Amygdala (tissue), 56 donors: Measurements from ENCODE around the gene KLC1.
A peak's percentile ranks its signal among the peaks of the same experiment; 100 is the strongest.

Source experiments
- DNase-seq, 56 donors: peaks; one replicate each; lab custom pipeline; 2025; lab: John Stamatoyannopoulos, UW

The KLC1 gene

GRCh38 chr14:103731481-103731880, 102.5 kb downstream of the KLC1 start:
- no peak for DNase-seq

DNA sequence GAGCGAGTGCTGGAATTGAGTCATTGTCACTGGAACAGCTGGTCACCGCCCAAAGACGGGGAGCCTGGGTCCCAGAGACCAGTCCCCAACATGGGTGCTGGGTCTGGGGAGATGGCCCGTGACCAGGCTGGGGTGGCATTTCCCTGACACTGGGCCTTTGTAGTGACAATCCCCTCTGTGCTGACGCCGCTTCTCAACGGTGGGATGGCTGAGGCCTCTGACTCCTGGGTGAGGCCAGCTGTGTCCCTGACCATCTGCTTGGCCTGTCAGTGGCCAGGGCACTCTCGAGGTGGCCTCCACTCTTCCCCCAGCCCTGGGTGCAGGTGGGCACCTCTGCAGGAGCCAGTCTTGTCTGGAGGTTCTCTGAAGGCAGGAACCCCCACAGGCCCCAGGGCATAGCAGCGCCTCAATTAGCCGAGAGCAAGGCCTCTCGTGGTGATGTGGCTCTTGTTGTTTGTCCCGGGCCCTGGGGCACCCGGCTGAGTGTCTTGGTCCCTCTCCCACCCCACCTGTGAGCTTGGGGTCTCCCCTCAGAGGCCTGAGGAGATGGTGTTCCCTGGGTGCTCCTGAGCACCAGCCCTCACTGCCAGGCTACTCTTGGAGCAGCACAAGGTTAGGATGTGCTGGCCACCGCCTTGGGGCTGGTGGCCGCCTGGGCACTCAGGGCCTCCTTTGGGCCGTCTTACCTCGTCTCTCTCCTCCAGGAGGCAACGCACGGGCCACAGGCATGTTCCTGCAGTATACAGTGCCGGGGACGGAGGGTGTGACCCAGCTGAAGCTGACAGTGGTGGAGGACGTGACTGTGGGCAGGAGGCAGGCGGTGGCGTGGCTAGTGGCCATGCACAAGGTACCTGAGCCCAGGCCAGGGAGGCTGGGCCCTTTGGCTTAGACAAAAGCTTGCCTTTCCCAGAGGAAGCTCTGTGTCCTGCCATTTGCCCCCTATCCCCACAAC, 103.2 kb downstream of the KLC1 start:
- DNase-seq = no peak

DNA sequence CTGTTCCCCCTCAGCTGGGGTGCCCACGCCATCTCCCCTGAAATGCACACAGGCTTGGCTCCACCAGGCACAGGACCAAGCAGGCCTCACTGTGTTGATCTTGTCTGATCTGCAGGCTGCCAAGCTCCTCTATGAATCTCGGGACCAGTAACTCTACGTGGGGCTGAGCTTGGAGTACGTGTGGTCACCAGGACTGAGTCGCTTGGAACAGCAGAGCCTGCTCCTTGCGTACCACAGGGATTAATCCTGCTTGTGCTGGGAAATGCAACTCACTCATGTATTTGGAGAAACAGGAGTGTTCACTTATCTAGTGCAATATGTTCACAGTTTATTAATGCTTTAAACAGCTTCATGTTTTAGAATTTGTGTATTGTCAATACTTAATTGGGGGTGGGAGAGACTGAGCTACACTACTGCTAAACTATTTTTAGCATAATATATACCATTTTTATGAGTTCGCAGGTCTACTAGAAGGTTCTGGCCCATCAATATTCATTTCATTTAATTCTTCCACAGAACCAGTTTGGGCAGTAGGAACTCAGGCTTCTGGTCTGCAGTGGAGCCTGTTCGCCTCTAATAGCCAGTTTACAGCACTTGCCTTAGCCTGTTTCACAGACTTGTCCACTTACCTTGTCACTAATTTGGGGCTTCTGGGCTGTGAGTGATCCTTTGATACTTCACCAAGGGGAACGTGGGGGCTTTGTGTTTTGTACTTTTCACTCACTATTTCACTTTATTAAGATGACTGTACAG, 104.0 kb downstream of the KLC1 start:
- DNase-seq = no peak

- no peak for DNase-seq
Observed at GRCh38 chr14:103733651-103734050, 104.6 kb downstream of the KLC1 start.

- DNase-seq = no peak
Observed at GRCh38 chr14:103734081-103734888, 105.3 kb downstream of the KLC1 start.

DNA sequence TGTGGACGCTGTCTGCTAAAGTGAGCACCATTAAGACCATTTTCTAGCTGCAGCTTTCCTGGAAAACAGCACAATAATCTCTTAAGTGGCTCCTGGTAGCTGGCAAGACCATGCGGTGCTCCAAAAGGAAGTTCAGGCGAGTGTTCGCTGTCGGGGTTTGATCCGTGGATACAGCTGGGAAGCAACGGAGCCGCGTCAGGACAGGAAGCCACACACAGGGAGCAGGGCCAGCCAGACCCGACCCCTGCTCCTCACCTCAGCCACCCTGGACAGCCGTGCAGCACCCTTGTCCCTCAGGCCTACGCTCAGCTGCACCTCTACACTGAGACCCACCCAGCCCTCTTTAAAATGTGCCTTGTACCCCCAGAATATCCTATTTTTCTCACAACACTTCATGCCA, 106.0 kb downstream of the KLC1 start:
- DNase-seq = no peak

DNA sequence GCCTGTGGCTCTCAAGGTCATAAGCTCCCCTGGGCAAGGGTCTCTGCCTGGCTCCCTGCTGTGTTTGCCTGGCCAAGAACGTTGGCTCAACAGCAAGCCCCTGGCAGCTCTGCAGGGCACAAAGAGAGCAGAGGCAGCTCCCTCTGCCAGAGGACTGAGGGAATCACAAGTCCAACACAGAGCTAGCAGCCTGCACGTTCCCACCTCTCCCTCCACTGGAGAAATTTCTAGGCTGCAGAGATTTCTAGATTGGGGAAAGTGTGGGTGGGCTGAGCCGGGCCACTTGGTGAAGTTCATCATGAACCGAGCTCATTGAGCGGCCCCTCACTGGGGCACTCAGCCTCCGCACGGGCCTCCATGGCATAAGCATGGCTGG, 106.4 kb downstream of the KLC1 start:
- peak in 15 of 56 donors; percentile 31 to 63 (median 43) for DNase-seq

DNA sequence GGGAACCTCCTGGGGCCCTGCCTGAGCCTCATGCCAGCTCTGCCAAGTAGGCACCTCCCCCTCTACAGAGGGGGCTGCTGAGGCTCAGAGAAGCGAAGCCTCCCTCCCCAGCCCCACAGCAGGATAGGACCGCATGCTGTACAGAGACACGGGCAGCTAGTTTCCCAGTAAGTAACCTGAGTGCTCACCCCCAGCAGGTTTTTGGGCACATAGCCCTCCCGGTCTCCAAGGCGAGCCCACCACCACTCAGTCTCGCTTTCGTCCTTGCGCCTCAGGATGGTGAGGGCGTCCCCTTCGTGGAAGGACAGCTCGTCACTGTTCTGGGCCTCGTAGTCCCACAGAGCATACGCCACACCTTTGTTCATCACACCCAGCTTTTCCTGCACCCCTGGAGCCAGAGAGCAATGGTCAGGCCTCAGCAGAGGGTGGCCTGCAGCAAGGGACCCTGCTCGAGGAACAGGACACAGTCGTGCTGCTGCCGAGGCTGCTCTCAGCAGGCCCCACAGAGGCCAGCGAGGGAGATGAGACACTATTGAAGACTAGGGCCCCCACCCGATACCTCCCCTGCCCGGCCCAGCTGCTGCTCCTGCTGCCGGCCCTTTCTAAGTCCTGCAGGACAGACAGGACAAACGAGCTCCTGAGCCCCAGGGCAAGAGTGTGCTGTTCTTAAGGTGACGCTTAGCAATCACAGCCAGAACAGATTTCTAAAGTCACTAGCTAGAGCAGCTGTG, 107.0 kb downstream of the KLC1 start:
- DNase-seq = no peak

DNA sequence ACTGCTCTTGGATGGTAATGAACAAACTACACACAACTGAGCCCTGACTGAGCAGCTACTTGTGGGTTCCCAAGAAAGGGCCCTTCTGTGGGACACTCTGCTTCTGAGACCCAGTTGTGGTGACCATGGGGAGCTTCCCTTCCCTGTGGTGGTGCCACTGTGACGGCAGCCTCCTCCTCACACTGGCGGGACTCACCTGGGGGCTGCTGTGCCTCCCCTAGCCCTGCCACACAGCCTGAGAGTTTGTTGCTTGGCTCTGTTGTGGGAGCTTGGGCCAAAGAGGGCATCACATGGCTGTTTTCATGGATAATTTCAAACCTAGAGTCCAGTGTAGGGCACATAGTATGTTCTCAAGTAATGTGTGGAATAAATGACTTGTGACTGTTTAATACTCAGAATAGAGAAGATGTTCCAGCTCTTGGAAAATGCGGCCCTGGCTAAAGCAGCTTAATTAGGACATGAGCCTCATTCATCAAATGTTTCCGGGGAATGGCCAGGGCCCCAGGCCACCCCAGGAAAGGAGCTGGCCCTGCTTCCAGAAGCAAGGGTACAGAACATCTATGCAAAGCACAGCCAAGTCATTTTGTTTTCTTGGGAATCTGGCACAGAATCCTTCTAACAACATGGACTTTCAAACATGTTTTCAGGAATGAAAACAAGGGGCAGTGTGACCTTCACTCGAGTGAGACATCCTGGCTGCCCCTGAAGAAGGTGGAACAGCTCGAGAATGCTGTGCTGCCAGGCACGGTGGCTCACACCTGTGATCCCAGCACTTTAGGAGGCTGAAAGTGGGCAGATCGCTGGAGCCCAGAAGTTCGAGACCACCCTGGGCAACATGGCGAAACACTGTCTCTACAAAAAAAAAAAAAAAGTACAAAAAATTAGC, 107.8 kb downstream of the KLC1 start:
- DNase-seq = peak in 11 of 56 donors; percentile 22 to 57 (median 42)

DNA sequence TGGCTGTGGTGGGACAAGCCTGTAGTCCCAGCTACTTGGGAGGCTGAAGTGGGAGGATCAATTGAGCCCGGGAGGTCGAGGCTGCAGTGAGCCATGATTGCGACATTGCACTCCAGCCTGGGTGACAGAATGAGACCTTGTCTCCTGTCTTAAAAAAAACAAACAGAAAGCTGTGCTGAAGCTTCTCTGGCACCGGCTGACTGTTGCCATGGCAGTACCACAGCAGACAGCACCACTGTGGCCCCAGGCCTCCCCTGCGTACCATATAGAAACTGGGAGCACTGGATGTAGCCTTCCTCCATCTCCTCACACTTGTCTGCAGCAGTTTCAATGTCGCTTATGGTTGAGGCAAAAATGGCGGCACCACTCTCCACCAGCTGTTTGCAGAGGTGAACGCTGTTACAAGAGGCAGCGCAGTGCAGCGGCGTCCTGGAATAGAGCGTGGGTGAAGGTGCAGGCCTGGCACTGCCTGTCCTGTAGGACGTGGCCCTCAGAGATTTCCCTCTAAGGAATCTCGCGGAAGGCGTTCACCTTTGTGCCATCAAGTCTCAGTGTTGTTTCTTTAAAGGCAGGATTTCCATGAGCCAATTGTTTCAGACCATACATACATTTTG, 108.5 kb downstream of the KLC1 start:
- no peak for DNase-seq

DNA sequence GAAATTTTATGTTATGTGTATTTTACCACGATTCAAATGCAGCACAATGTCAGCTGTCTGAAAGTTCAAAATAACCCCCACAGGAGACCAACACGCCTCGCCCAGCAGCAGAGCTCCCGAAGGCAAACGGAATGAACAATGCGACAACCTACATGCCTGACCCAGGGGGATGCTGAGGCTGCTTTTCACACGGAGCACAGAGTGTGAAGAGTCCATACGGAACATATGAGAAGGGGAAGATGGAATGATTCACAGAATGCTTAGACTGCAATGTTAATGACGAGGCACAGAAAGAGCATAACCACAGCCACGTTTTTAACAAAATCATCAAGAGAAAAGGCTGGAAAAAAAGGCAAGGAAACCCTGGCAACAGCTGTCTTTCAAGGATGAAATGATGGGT, 109.2 kb downstream of the KLC1 start:
- DNase-seq = no peak

DNA sequence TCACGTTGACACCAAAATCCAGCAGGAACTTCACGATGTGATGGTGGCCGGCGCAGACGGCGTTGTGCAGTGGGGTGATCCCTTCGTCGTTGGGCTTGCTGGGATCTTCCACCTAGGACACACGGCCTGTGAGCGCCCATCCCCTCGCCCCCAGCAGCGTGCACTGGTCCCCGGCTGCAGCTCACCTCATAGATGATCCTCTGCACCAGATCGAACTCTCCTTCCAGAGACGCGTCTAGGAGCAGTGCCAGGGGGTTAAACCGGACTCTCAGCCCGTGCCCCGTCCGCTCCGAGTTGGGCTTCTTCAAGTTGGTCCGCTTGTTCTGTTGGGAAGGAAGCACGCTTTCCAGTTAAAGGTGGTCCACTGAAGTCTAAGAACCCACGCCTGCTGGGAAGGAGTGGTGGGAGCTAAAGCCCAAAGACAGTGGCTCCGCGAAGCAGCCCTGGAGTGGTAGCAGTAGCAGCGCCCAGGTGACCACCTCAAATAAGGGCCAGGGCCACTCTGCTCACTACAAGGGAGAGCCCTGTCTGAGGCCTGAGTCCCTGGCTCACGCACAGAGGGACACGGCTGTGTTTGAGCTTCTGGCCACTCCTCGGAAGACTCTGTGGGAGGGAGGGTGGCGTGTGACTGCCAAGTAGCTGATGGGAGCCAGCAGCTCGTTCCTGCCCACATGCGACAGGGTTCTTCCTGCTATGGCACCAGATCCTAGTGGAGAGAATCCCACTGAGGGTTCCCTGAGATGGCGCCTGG, 109.9 kb downstream of the KLC1 start:
- DNase-seq = peak in 11 of 56 donors; percentile 32 to 72 (median 46)

- DNase-seq = no peak
Observed at GRCh38 chr14:103739466-103739792, 110.4 kb downstream of the KLC1 start.

- no peak for DNase-seq
Observed at GRCh38 chr14:103739793-103740501, 110.9 kb downstream of the KLC1 start.

- no peak for DNase-seq
Observed at GRCh38 chr14:103740991-103741689, 112.1 kb downstream of the KLC1 start.

- DNase-seq = no peak
Observed at GRCh38 chr14:103741876-103742275, 112.9 kb downstream of the KLC1 start.
